ENCODE data around the gene KLRF2. TPM values are rescaled to one million over a fixed set of nuclear protein-coding genes. Genes with fewer than 3 reads are reported as not detected.

Gene KLRF2
- total RNA-seq, 4 donors from 2014 or later = not detected

DNA sequence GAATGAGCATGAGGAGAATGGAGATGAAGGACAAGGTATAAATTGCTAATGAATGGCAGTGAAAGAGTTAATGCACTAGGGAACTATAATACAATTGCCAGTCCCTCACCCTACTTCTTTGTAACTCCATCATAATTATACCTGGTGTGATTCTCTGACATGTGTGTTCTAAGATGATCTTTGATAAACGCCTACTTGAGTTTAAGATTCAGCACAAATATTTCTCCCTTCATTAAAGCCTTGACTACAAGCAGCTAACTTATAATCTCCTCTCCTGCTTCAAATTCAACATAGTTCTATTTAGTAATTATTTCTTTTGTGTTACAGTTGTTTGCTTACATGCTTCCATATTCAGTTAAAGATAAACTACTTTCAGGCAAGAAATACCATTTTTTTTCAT, 60.5 kb downstream of the KLRF2 start:
- WGBS, 2 donors = 73 to 76% methylated on average over 1 of the region's 1 CpG
- intact Hi-C loops (cut with DNase I; ENCODE audit: low total_unique reads) = no loop called here

DNA sequence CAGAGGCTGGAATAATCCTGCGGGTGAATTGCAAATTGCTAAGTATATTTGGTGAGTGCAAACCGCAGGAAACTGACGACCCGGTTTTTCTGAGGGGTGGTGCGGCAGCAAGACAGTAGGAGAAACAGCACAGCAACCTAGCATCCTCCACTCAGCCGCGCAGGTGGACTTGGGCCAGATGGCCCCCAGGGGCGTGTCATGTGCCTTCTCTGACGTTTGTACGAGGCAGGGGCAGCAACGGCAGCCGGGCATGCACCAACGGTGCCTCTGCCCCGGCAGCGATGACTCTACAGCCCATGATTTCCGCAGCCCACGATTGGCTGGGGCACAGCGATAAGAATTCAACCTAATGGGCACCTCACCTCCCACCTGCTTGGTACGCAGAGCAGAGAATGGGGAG, 62.0 kb downstream of the KLRF2 start:
- H3K4me3 ChIP-seq (ENCODE audit: low read depth, poor library complexity, severe bottlenecking) = no peak overlapping the region
- intact Hi-C loops (cut with DNase I; ENCODE audit: low total_unique reads) = no loop called here
- WGBS, 2 donors = 46% methylated on average over 18 to 19 of the region's 19 CpGs
- TF ChIP-seq POLR2A (IDR thresholded peaks at IDR 0.05) (no peak), CTCF (IDR thresholded peaks at IDR 0.05) (no peak)
- DNase-seq (ENCODE audit: low spot score in 2 of 2) = no peak

More for the DNA sequence above, 60.5 kb downstream of the KLRF2 start:
- H3K4me3 ChIP-seq (ENCODE audit: low read depth, poor library complexity, severe bottlenecking) = no peak overlapping the region
- DNase-seq (ENCODE audit: low spot score in 2 of 2) = no peak
- TF ChIP-seq POLR2A (IDR thresholded peaks at IDR 0.05) (no peak), CTCF (IDR thresholded peaks at IDR 0.05) (no peak)

GRCh38 chr12:9944391-9944790, 63.1 kb downstream of the KLRF2 start:
- intact Hi-C loops (cut with DNase I; ENCODE audit: low total_unique reads) = no loop called here
- TF ChIP-seq CTCF (IDR thresholded peaks at IDR 0.05) = no peak
- no peak for TF ChIP-seq POLR2A (IDR thresholded peaks at IDR 0.05)
- DNase-seq (ENCODE audit: low spot score in 2 of 2) = no peak
- no peak overlapping the region for H3K4me3 ChIP-seq (ENCODE audit: low read depth, poor library complexity, severe bottlenecking)
- WGBS, 2 donors = 68 to 72% methylated on average over 2 of the region's 2 CpGs

Other genes starting within 250 kb of the KLRF2 start
- 1 to 10 TPM; 1.6 to 7.8 (median 2.5) TPM for gene CLEC2D, start 211.8 kb upstream of the KLRF2 start, total RNA-seq
- not detected for gene CLECL1, start 148.4 kb upstream of the KLRF2 start, total RNA-seq
- 1 to 10 TPM in 3 of 4 donors, under 1 TPM in 1; 0.61 to 4.0 (median 1.9) TPM for gene CD69, start 120.6 kb upstream of the KLRF2 start, total RNA-seq
- gene KLRF1, start 54.0 kb upstream of the KLRF2 start, total RNA-seq = under 1 TPM in 1 of 4 donors, not detected in 3; 0.27 TPM
- gene CLEC2B, start 12.1 kb upstream of the KLRF2 start, total RNA-seq = 10 to 100 TPM; 52.3 to 90.6 (median 81.9) TPM
- gene CLEC2A, start 50.9 kb downstream of the KLRF2 start, total RNA-seq = 10 to 100 TPM; 60.8 to 80.5 (median 68.4) TPM
- under 1 TPM in 3 of 4 donors, not detected in 1; 0.19 to 0.64 (median 0.51) TPM for gene CLEC12A, start 89.9 kb downstream of the KLRF2 start, total RNA-seq
- not detected for gene CLEC1B, start 117.6 kb downstream of the KLRF2 start, total RNA-seq
- gene CLEC12B, start 129.1 kb downstream of the KLRF2 start, total RNA-seq = 1 to 10 TPM in 1 of 4 donors, under 1 TPM in 3; 0.42 to 2.4 (median 0.65) TPM
- gene CLEC9A, start 149.2 kb downstream of the KLRF2 start, total RNA-seq = not detected
- gene CLEC1A, start 217.5 kb downstream of the KLRF2 start, total RNA-seq = 1 to 10 TPM in 2 of 4 donors, under 1 TPM in 2; 0.08 to 5.5 (median 0.96) TPM
- gene CLEC7A, start 248.7 kb downstream of the KLRF2 start, total RNA-seq = 10 to 100 TPM in 1 of 4 donors, 1 to 10 TPM in 3; 4.8 to 14.1 (median 6.7) TPM

Data from lower leg skin (tissue), 4 donors.